ENCODE results near the gene APOE. TPM values are rescaled to one million over a fixed set of nuclear protein-coding genes. Genes with fewer than 3 reads are reported as not detected.

The APOE gene
- total RNA-seq, 1 experiment from 2014 or later, result 9.4 TPM

DNA sequence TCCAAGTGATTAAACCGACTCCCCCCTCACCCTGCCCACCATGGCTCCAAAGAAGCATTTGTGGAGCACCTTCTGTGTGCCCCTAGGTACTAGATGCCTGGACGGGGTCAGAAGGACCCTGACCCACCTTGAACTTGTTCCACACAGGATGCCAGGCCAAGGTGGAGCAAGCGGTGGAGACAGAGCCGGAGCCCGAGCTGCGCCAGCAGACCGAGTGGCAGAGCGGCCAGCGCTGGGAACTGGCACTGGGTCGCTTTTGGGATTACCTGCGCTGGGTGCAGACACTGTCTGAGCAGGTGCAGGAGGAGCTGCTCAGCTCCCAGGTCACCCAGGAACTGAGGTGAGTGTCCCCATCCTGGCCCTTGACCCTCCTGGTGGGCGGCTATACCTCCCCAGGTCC lies 2.0 kb downstream of the APOE start:
- BruUV-seq (replicated peaks), result no TSS peak
- Histone ChIP-seq H3K4me1 (ENCODE audit: insufficient read depth, low read length, poor library complexity, severe bottlenecking) (peaks cover 12% of the 10 kb centered on the region), H3K27ac (ENCODE audit: low read depth, low read length, poor library complexity, severe bottlenecking) (no peak overlapping the region), H3K36me3 (ENCODE audit: insufficient read depth, low read length, poor library complexity, severe bottlenecking) (peaks cover 7% of the 10 kb centered on the region), H3K4me3 (ENCODE audit: low read depth, low read length, poor library complexity, severe bottlenecking) (no peak overlapping the region), H3K27me3 (replicated peaks; ENCODE audit: insufficient read depth, low read depth, low read length, poor library complexity) (no peaks in the 10 kb centered on the region), H3K9me3 (ENCODE audit: low read depth, low read length, poor library complexity, severe bottlenecking) (no peaks in the 10 kb centered on the region)
- ChIA-PET POLR2A (ENCODE audit: low non-redundant PET) (no interaction called here), CTCF (no interaction called here)
- no peak for DNase-seq (ENCODE audit: low spot score)
- TF ChIP-seq, protein P1, sequence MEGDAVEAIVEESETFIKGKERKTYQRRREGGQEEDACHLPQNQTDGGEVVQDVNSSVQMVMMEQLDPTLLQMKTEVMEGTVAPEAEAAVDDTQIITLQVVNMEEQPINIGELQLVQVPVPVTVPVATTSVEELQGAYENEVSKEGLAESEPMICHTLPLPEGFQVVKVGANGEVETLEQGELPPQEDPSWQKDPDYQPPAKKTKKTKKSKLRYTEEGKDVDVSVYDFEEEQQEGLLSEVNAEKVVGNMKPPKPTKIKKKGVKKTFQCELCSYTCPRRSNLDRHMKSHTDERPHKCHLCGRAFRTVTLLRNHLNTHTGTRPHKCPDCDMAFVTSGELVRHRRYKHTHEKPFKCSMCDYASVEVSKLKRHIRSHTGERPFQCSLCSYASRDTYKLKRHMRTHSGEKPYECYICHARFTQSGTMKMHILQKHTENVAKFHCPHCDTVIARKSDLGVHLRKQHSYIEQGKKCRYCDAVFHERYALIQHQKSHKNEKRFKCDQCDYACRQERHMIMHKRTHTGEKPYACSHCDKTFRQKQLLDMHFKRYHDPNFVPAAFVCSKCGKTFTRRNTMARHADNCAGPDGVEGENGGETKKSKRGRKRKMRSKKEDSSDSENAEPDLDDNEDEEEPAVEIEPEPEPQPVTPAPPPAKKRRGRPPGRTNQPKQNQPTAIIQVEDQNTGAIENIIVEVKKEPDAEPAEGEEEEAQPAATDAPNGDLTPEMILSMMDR (conservative IDR thresholded peaks at IDR 0.05; ENCODE audit: low read depth, low read length), result no peak
- TF ChIP-seq EZH2 (IDR thresholded peaks at IDR 0.05; ENCODE audit: borderline replicate concordance, low read depth, low read length, poor library complexity, severe bottlenecking), result no peak
- intact Hi-C loops (cut with micrococcal nuclease; ENCODE audit: unreplicated experiment), result no loop called here

DNA sequence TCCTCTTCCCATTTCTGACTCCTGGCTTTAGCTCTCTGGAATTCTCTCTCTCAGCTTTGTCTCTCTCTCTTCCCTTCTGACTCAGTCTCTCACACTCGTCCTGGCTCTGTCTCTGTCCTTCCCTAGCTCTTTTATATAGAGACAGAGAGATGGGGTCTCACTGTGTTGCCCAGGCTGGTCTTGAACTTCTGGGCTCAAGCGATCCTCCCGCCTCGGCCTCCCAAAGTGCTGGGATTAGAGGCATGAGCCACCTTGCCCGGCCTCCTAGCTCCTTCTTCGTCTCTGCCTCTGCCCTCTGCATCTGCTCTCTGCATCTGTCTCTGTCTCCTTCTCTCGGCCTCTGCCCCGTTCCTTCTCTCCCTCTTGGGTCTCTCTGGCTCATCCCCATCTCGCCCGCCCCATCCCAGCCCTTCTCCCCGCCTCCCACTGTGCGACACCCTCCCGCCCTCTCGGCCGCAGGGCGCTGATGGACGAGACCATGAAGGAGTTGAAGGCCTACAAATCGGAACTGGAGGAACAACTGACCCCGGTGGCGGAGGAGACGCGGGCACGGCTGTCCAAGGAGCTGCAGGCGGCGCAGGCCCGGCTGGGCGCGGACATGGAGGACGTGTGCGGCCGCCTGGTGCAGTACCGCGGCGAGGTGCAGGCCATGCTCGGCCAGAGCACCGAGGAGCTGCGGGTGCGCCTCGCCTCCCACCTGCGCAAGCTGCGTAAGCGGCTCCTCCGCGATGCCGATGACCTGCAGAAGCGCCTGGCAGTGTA lies 2.7 kb downstream of the APOE start:
- no peak overlapping the region for H3K4me3 ChIP-seq (ENCODE audit: low read depth, low read length, poor library complexity, severe bottlenecking)
- H3K36me3 ChIP-seq (ENCODE audit: insufficient read depth, low read length, poor library complexity, severe bottlenecking), result peaks cover 2% of the 10 kb centered on the region
- CTCF ChIA-PET, result no interaction called here
- no TSS peak for BruUV-seq (replicated peaks)
- H3K27me3 ChIP-seq (replicated peaks; ENCODE audit: insufficient read depth, low read depth, low read length, poor library complexity), result no peaks in the 10 kb centered on the region
- no peak for DNase-seq (ENCODE audit: low spot score)
- no peaks in the 10 kb centered on the region for H3K9me3 ChIP-seq (ENCODE audit: low read depth, low read length, poor library complexity, severe bottlenecking)
- intact Hi-C loops (cut with micrococcal nuclease; ENCODE audit: unreplicated experiment), result no loop called here
- H3K27ac ChIP-seq (ENCODE audit: low read depth, low read length, poor library complexity, severe bottlenecking), result no peak overlapping the region
- TF ChIP-seq, protein P1 (conservative IDR thresholded peaks at IDR 0.05; ENCODE audit: low read depth, low read length), result no peak
- no peak for TF ChIP-seq EZH2 (IDR thresholded peaks at IDR 0.05; ENCODE audit: borderline replicate concordance, low read depth, low read length, poor library complexity, severe bottlenecking)
- POLR2A ChIA-PET (ENCODE audit: low non-redundant PET), result no interaction called here
- H3K4me1 ChIP-seq (ENCODE audit: insufficient read depth, low read length, poor library complexity, severe bottlenecking), result peaks cover 12% of the 10 kb centered on the region

DNA sequence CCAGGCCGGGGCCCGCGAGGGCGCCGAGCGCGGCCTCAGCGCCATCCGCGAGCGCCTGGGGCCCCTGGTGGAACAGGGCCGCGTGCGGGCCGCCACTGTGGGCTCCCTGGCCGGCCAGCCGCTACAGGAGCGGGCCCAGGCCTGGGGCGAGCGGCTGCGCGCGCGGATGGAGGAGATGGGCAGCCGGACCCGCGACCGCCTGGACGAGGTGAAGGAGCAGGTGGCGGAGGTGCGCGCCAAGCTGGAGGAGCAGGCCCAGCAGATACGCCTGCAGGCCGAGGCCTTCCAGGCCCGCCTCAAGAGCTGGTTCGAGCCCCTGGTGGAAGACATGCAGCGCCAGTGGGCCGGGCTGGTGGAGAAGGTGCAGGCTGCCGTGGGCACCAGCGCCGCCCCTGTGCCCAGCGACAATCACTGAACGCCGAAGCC lies 3.3 kb downstream of the APOE start:
- peaks cover 12% of the 10 kb centered on the region for H3K4me1 ChIP-seq (ENCODE audit: insufficient read depth, low read length, poor library complexity, severe bottlenecking)
- TF ChIP-seq, protein P1 (conservative IDR thresholded peaks at IDR 0.05; ENCODE audit: low read depth, low read length), result no peak
- no peak for TF ChIP-seq EZH2 (IDR thresholded peaks at IDR 0.05; ENCODE audit: borderline replicate concordance, low read depth, low read length, poor library complexity, severe bottlenecking)
- no TSS peak for BruUV-seq (replicated peaks)

More for the DNA sequence above, 3.3 kb downstream of the APOE start:
- POLR2A ChIA-PET (ENCODE audit: low non-redundant PET), result no interaction called here
- CTCF ChIA-PET, result no interaction called here
- no peak for DNase-seq (ENCODE audit: low spot score)
- no peak overlapping the region for H3K27ac ChIP-seq (ENCODE audit: low read depth, low read length, poor library complexity, severe bottlenecking)
- intact Hi-C loops (cut with micrococcal nuclease; ENCODE audit: unreplicated experiment), result no loop called here
- no peaks in the 10 kb centered on the region for H3K9me3 ChIP-seq (ENCODE audit: low read depth, low read length, poor library complexity, severe bottlenecking)
- no peaks in the 10 kb centered on the region for H3K36me3 ChIP-seq (ENCODE audit: insufficient read depth, low read length, poor library complexity, severe bottlenecking)
- no peaks in the 10 kb centered on the region for H3K27me3 ChIP-seq (replicated peaks; ENCODE audit: insufficient read depth, low read depth, low read length, poor library complexity)
- no peak overlapping the region for H3K4me3 ChIP-seq (ENCODE audit: low read depth, low read length, poor library complexity, severe bottlenecking)

Data from A673 (cell line).